Stimulated activated CD4-positive, alpha-beta T cell treated with anti-CD3 and anti-CD28 coated beads, Interleukin-2, amount 100 ng/mL, for 48 hours (primary cell): ENCODE results near the gene ASB15.
"Not testable (repeated sequence)": the region's sequence is repeated elsewhere in the genome, so short reads cannot be mapped to it uniquely, and the experiment has no call there.

Source experiments
- DNase-seq, 2 donors: peaks; one replicate each; pipeline ENCODE4 v3.0.0-alpha.2; 2020

ASB15 gene

DNA sequence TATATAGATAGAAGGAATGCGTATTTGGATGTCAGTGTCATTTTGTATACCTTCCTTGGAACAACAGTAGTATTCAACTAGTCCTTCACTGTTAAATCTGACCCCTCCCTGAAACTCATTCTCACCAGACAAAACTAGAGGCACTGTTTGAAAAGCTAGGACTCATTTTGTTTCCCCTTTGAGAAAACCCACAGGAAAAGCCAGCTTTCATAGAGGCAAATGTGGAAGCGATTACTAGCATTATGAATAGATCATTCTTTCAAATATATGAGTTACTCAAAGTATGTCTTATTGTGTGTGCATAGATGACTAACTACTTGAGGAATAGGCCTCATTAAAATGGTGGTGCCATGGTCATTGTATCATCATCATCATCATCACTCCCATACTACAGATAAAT, 1.9 kb upstream of the ASB15 start:
- no peak for DNase-seq

DNA sequence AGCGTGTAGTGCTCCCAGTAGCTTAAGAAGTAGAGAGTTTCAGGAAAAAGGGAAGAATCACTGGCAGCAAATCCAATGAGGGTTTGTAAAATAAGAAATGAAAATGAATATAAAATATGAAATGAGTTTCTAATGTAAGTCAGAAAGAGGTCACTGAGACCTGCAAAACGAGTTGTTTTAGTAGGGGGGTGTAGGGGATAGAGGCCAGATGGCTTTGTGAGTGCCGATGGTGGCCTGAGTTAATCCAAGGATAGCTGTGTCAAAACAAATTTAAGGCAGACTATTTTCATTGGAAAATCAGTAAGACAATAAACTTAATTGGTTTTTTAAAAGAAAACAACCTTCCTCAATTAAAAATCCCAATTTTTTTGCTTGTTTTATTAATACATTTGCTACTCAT, 745 bp upstream of the ASB15 start:
- DNase-seq = no peak

DNA sequence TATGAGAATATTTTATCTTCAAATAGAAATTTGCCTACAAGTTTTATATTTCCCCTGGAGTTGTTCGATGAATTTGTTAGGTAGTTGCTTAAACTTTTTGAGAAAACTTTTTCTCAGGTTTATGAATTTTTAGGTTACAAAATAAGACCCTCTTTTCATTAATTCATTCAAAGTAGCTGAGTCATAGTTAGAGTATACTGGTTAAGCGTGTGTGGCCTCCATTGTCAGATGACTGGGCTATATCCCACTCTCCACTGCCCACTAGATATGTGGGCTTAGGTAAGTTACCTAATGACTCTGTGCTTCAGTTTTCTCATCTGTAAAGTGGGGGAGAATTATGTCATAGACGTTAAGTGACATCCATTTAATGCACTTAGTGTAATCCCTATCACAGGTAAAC, 1.0 kb downstream of the ASB15 start:
- DNase-seq = no peak

DNA sequence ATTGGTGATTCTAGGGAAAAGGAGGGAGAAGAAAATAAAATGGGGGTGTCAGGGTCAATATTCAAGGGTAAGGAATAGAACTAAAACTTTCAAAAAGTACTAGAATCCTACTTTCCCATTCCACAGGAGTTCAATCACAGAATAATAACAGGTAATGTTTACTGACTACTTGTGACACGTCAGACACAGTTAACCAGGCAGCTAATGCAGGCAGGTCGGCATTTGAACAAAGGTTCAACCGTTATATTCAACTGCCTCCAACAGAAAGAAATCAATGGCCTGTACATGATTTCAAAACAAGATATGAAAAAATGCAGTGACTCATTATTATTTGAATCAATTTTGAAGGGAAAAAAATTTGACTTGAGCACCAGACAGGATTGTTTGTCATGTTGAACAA, 3.1 kb downstream of the ASB15 start:
- DNase-seq = no peak

DNA sequence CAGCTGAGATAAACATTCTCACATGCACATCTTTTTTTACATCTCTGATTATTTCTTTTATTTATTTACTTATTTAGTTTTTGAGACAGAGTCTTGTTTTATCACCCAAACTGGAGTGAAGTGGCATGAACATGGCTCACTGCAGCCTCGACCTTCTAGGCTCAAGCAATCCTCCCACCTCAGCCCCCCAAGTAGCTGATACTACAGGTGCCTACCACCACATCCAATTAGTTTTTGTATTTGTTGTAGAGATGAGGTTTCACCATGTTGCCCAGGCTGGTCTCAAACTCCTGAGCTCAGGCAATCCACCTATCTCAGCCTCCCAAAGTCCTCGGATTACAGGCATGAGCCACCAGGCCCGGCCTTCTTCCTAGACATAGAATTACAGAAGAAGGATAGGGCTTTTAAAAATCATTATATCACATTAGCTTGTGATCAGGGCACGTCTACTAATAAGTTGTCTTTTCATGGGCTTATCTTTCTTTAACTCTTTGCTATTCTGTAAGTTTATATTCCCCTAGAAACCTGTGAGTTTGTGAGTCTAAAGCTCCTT, 5.9 kb downstream of the ASB15 start:
- DNase-seq = no peak

DNA sequence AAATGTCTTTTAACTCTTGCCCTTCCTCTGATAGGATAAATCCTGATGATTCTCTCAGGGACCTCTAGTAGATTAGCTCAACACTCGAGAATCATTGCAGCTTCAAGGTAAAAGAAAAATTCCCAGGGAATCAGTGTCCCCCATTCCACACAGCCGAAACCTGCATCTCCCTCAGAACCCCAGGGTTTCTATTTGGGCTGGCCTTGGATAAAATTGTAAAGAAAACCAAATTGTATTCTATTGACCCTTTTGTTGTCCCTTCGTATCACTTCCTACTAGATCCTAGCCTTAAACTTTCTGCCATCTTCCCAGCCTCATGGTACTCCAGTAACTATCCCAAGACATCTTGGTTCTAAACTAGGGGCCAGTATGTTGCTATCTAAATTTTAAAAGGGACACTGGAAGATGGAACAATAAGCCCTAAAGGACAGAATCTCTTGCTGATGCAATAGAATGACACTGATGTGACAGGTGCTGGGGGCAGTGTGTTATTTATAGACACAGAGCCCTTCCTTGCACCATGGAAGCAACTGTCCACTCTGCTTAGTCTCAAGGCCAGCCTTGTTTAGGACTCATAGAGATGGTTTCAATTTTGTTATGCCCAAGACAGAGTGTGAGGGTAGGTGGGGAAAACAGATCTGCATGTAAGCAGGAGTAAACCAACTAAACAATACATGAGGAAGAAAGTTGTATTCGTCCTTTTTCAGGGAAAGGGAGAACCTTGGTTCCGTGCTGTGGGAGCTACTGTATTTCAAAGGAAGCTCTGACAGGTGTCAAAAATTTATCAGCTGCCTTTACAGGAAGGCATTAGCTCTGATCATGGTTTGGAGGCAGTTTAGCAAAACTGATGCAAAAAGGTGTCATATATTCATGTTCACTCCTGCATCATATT, 7.6 kb downstream of the ASB15 start:
- DNase-seq = no peak

DNA sequence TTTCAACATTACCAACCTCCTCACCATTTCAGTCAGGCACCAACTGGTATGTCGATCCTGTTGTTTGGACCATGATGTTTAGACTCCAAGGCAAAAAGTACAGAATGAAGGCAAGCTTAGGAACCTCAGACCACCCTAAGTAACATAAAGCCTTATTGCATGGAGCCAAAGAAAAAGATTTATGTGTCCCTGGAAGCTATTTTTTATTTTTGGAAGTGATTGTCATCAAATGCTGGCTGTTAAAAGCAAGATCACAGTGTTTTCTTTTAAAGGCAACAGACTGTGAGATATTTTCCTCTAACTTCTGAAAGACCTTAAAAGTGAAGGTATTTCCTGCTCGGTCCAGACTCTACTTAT, 8.2 kb downstream of the ASB15 start:
- DNase-seq = no peak

DNA sequence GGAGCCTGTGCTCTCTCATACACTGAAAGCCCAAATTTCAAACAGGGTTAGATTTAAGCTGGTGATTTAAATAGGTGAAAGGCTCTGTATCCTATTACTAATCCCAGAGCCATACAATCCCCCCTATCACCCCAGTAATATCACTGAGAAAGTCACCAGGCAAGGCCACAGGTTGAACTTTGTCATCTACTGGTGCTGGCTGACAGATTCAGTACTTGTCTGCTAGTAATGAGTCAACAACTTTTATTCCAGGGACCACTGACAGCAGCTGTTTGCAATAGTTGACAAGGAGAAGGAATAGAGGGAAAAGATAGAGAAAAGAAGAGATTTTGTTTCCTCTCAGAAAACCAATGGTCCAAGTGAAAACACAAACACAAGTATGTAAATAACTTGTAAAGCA, 10.4 kb downstream of the ASB15 start:
- no peak for DNase-seq

DNA sequence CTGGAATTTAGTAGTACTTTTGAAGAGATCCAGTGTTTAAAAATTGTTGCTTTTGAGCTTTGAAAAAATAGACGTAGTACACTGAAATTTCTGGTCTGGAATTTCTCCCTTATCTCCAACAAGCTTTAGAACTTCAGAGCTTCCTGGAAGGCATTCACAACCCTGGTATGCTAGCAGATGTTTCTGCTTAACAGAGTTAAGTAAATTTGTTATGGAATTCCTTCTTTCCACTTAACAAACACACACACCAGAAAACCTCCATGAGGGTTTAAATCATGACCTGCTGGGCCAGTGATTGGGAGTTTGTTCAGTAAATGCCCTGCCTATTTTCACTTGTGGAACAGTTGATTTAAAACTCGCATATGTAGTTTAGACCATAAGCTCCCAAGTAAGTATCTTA, 13.7 kb downstream of the ASB15 start:
- no peak for DNase-seq

DNA sequence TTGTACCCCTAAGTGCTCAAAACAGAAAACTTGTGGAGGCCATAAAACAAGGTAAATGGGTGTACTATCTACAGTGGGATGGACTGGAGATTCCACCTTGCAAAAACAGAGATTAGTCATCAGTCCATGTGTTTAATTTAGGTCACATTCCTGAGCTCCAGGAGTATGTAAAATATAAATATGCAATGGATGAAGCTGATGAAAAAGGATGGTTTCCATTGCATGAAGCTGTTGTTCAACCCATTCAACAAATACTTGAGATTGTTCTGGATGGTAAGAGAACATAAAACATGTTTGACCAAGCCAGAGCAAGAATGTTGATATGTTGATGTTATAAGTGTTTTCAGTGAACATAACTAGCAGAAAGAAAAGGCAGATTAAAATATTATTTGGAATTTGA, 14.6 kb downstream of the ASB15 start:
- no peak for DNase-seq

DNA sequence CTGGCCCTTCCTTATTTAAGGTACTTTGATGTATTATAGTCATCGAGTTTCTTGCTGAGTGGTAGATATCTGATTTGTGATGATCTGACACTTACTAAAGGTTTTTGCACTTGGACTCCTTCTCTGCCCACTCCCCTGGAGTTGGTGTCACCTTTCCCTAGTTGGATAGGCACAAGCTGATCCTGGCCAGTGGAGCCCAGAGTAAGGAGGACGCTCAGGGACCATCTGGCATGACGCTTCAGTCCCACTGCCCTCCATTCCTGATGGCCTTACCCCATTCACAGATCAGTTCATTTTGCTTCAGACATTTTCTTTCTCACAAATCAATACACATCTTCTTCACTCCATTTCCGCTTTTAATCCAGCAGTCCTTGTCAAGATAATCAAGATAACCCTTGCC, 20.1 kb downstream of the ASB15 start:
- no peak for DNase-seq

DNA sequence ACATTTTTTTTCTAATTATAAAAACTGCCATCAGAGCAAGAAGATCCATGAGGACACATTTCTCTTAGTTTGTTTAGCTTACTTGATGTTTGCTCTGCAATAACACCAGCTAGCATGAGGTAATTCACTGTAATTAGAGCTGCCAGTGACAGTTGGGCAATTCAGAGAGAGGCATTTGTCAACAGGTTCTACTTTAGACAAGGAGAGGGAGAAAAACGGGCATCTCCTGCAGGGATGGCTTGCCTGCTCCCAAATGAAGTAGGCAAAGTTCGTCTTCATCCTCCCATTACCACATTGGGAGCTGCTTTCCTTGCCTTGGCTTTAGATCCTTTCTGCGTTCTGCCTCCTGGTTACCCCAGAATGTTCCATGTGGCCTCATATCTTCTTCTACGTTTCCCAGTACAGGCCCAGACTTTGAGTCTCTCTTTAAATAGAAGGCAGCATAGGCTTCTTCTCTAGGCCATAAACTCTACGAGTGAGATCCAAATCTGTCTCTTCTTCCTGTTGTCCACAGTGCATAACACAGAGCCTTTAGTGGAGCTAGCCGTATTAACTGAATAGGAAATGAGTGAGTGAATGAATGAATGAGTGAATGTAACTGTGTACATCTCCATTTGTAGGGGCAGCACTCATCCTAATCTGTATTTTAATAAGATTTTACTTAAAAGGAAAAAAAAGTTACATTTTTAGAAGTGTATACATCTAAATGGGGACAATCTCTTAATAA, 21.2 kb downstream of the ASB15 start:
- DNase-seq = no peak

DNA sequence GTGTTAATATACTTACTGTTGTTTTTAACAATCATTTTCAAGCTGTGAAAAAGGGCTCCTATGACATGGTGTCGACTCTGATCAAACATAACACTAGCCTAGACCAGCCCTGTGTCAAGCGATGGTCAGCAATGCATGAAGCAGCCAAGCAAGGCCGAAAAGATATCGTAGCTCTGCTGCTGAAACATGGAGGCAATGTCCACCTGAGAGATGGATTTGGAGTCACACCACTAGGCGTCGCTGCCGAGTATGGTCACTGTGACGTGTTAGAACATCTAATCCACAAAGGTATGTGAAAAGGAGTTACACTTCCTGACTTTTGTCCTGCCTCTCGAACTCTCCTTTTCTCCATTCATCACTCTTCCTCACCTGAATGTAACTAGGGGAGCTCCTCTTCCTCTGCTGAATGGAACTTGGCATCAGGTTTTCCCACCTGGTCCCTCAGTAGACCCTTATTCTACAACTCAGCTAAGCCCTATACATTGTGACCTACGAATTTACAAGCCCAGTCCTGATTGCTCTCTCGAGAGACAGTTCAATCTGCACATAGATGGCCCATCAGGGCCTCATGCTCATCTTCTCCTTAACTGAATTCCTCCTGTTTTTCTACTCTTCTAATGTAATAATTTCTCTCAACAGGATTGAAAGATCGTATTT, 23.0 kb downstream of the ASB15 start:
- peak; percentile 66 to 70 for DNase-seq

DNA sequence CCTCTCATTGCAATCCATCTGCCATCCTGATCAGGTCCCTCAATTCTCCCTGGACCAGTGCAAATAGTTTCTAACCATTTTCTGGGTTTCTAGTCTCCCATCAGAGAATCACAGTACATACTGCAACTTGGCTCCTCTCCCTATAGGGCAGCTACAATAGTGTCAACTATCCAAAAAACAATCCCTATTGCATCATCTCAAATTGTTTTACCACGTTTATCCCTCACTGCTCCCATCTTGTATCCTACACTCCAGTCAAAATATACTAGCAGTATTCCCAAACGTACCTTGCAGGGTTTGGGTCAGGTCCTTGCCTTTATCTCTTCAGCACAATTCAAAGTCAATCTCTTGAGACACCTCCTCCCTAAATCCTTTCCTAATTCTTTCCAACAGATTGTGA, 23.6 kb downstream of the ASB15 start:
- no peak for DNase-seq

DNA sequence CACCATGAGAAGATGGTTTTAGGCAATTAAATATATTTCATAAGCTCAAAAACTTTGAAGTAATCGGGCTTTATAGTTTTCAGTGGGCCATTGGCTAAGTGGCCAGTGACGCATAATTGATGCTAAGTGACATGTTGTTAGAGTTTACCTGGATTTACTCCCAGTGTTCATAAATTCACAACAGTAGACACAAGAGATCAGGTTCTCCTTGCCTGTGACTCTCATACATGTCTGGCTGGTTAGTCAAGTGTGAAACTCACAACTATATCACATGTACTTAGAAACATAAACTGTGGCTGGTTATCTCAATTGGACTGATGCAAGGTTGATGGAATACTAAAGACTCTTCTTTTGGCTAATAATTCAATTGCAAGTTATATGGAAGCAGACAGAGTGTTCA, 26.2 kb downstream of the ASB15 start:
- DNase-seq = no peak

DNA sequence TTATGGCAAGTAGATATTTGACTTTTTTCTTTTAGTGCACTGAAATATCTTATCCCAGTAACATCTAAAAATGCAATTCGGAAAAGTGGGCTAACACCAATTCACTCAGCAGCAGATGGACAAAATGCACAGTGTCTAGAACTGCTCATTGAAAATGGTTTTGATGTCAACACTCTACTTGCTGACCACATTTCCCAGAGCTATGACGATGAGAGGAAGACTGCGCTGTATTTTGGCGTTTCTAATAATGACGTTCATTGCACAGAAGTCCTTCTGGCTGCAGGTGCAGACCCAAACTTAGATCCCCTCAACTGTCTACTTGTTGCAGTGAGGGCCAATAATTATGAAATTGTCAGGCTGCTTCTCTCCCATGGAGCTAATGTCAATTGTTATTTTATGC, 27.2 kb downstream of the ASB15 start:
- no peak for DNase-seq

DNA sequence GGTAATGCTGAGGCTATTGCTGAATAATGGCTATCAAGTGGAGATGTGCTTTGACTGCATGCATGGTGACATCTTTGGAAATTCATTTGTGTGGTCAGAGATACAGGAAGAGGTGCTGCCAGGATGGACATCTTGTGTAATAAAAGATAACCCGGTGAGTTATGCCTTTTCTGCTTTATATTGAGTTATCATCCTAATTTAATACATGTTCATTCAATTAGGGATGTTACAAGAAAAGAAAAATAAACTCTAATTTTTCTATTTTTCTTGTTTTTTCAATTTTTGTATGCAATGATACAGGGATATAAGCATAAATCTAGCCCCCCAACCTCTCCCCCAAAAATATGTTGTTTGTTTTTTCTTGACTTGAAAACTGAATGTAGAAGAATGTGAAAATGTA, 27.7 kb downstream of the ASB15 start:
- no peak for DNase-seq

DNA sequence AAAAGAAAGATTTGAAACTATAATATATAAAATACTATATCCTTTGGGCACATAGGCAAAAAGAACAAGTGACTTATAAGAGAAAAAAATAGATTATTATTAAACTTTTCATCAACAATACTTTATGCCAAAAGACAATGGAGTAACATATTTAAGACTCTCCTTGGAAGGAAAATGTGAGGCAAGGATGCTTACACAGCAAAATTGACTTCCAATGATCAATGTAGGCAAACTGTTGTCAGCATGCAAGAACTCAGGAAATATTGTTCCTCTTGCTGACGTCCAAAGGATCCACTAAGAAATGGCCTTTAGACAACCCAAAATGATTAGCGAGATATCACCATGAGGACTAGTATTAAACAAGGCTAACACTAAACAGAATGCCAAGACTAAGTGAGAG, 31.2 kb downstream of the ASB15 start:
- no peak for DNase-seq

DNA sequence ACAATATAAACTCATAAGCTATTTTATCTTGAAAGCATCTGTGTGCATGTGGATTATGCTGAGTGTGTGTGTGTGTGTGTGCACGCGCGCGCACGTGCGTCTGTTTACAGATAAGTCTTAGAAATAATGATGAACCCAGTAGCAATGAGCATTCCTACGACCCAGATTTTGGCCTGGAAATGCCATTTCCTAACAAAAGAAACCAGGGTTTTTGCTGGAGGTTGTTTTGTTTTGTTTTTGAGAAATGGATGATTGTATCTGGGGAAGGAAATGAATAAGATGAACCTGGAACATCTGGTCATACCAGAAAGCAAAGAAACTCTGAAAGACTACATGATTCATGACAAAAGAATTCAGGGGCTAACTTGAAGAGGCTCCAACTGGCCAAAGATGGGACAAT, 31.9 kb downstream of the ASB15 start:
- DNase-seq = no peak

DNA sequence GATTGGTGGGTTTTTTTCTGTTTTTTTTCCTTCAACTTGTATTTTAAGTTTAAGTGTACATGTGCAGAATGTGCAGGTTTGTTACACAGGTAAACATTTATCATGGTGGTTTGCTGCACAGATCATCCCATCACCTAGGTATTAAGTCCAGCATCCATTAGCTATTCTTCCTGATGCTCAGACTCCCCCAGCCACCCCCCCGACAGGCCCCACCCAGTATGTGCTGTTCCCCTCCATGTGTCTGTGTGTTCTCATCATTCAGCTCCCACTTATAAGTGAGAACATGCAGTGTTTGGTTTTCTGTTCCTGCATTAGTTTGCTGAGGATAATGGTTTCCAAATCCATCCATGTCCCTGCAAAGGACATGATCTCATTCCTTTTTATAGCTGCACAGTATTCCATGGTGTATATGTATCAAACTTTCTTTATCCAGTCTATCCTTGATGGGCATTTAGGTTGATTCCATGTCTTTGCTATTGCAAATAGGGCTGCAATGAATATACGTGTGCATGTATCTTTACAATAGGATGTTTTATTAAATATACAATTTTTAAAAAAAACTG, 32.5 kb downstream of the ASB15 start:
- DNase-seq = not testable (repeated sequence)

DNA sequence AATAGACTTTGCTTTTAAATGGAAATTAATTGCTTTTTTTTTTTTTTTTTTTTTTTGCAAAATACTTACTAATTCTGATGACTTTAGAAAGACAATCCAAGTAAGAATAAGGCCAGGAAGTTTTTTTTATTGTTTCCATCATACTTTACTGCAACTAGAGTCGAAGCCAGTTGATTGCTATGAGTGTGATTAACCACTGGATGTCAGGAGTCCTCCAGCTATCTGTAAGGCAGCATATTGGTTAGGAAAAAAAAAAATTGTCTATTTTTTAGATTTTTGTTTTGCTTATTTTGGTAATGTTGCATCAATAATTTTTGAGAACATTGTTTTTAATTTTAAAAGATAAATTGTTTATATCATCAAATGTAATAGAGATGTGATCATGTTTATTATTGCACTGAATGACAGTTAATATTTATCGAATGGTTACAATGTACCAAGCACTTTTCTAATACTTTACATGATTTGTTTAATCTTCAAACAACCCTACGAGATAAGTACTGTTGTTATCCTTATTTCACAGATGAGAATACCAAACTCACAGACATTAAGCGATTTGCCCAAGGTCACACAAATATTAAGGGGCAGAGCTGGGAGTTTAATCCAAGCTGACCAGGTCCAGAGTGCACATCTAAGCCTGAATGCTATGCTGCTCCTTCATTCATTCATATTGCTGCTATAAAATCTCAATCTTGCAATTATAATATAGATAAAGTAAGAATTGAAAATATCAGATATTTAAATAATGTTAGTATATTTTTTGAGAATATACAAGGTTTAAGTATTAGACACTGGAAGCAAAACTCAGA, 34.1 kb downstream of the ASB15 start:
- no peak for DNase-seq

DNA sequence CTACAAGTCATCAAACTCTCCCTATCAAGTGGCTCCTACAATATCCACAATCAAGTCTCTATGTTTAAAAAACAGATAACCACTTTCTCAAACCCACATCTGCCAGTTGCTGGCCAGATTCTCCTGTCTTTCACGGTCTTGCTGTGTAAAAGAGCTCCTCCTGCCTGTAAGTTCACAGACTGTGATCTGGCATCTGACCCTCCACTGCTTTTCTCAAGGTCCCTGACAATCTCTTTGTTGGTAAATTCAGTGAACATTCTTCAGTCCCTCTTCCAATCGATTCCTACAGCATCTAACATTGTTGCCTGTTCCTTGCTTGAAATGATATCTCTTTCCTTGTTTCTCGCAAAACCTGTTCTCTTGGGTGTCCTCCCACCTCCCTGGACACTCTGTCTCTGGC, 35.6 kb downstream of the ASB15 start:
- no peak for DNase-seq

DNA sequence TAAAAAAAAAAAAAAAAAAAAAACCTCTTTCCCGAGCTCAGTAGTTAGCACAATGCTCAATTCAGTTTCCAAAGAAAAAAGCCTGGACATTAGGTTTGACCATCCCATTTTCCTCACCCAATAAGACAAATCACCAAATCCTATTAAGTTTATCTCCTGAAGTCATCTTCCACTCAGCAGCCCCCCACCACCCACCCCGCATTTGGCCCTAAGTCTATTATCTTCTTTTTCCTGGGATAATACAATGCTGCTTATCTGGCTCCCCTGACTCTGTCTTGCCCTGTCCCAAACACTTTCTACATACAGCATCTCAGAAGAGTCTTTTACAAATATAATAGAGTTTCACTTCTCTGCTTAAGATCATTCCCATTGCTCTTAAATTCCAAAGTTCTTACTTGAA, 36.3 kb downstream of the ASB15 start:
- DNase-seq = no peak
